ENCODE measurements around the gene HCFC2.

DNA sequence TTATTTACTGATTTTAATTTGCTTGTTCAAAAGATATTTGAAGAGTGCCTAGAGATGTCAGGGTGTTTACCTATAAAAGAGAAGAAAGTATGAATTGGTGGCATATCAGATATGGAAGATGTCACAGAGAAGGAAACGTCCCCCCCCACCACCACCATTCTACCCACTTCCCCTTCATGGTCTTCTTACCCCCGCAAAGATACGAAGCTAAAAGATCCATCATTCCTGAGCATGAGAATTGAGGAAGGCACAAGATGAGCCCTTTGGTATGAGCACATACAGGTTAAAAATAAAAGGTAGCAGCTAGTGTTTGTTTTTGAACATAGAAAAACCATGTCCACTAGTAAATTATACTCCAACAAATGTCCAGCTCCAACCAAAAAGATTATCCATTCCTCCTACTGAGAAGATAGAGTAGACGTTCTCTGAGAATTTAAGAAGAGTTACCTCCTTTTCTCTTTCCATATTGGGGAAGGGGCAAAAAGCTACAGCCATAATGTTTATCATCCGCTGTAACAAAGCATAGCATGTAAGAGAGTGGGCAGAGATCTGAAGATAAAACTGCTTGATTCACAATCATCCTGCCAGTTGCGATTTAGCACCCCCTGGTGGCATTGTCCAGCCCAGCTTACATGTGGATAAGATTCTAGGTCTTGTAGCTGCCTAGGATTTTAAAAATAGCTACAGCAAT, 44.6 kb downstream of the HCFC2 start:
- TF ChIP-seq CTCF (optimal IDR thresholded peaks at IDR 0.05 in 1 of 3, IDR thresholded peaks at IDR 0.05 in 1 of 3, conservative IDR thresholded peaks at IDR 0.05 in 1 of 3; ENCODE audit: extremely low read depth in 1 of 3, insufficient read depth in 2 of 3, low read length in 3 of 3) (peak; percentile 84 to 94 (median 90)), EZH2 (IDR thresholded peaks at IDR 0.05; ENCODE audit: low read length) (no peak)

All from keratinocyte (primary cell).